ENCODE data around the gene USP15.

GRCh38 chr12:62215506-62215905 is 44.7 kb upstream of the USP15 start:
- TF ChIP-seq CTCF (IDR thresholded peaks at IDR 0.05; ENCODE audit: low read depth, low read length, poor library complexity, severe bottlenecking) = no peak
- no peak for TF ChIP-seq EZH2phosphoT487 (IDR thresholded peaks at IDR 0.05; ENCODE audit: borderline replicate concordance, low read length)
